Smooth muscle cell (in vitro differentiated cells): ENCODE results near the gene IL17RC. TPM values are rescaled to one million over a fixed set of nuclear protein-coding genes. Genes with fewer than 3 reads are reported as not detected.
A peak's percentile ranks its signal among the peaks of the same experiment; 100 is the strongest.

ENCODE experiments used
- DNase-seq: peaks from one replicate; lab custom pipeline; 2025; ENCODE audit not compliant: unreplicated experiment; lab: John Stamatoyannopoulos, UW
- H2AFZ ChIP-seq: fragments of 200-600 bp; sonication (generic); 2 replicates; pipeline ENCODE4 v1.6.0; 2016; ENCODE audit warnings: antibody characterized with exemption, low read depth, mild to moderate bottlenecking
- H3F3A ChIP-seq: fragments of 200-600 bp; sonication (generic); 2 replicates; pipeline ENCODE4 v1.6.0; 2017; ENCODE audit warnings: antibody characterized with exemption, low read depth
- H3K27ac ChIP-seq: fragments of 200-600 bp; sonication (generic); 2 replicates; pipeline ENCODE4 v1.5.1; 2016; ENCODE audit warnings: low read depth, mild to moderate bottlenecking
- H3K27me3 ChIP-seq: fragments of 200-600 bp; sonication (generic); 2 replicates; pipeline ENCODE4 v1.6.1; 2016; ENCODE audit warnings: low read depth, mild to moderate bottlenecking
- H3K36me3 ChIP-seq: fragments of 200-600 bp; sonication (generic); 2 replicates; pipeline ENCODE4 v1.5.1; 2016; ENCODE audit warnings: low read depth
- H3K4me1 ChIP-seq: fragments of 200-600 bp; sonication (generic); 2 replicates; pipeline ENCODE4 v1.5.1; 2016; ENCODE audit warnings: low read depth
- H3K4me2 ChIP-seq: fragments of 200-600 bp; sonication (generic); 2 replicates; pipeline ENCODE4 v1.6.0; 2016; ENCODE audit warnings: mild to moderate bottlenecking
- H3K4me3 ChIP-seq: fragments of 200-600 bp; sonication (generic); 2 replicates; pipeline ENCODE4 v1.5.1; 2016; ENCODE audit warnings: mild to moderate bottlenecking
- H3K79me2 ChIP-seq: fragments of 200-600 bp; sonication (generic); 2 replicates; pipeline ENCODE4 v1.6.0; 2016; ENCODE audit warnings: low read depth, mild to moderate bottlenecking
- H3K9ac ChIP-seq: fragments of 200-600 bp; sonication (generic); 2 replicates; pipeline ENCODE4 v1.6.0; 2016; ENCODE audit warnings: low read depth
- H3K9me3 ChIP-seq: fragments of 200-600 bp; sonication (generic); replicated peaks from 2 replicates; pipeline ENCODE4 v1.5.1; 2016; ENCODE audit warnings: low read depth
- H4K20me1 ChIP-seq: fragments of 200-600 bp; sonication (generic); 2 replicates; pipeline ENCODE4 v1.6.0; 2016; ENCODE audit warnings: low read depth
- CTCF ChIP-seq: fragments of 200-600 bp; sonication (generic); IDR thresholded peaks from 2 replicates; pipeline ENCODE4 v1.5.1; 2017; ENCODE audit warnings: borderline replicate concordance, mild to moderate bottlenecking, antibody characterized with exemption; ENCODE audit not compliant: insufficient read depth, poor library complexity, severe bottlenecking
- WGBS: methylation state at CpG from one replicate; pipeline ENCODE4 v1.1.7; 2016; ENCODE audit warnings: low lambda C conversion rate; 5-methylcytosine and 5-hydroxymethylcytosine counted together
- polyA plus RNA-seq: library from polyadenylated mRNA; unstranded; fragments of >200 nt; fragmentation: Nextera tagmentation; extraction: Ambion mirVana; gene quantifications from 2 replicates; pipeline ENCODE4 v1.2.1, GENCODE V29; 2016
- total RNA-seq: library from RNA; depleted of rRNA; stranded (reverse); fragments of >200 nt; gene quantifications from 2 replicates; pipeline ENCODE4 v1.2.3, GENCODE V29; 2014

IL17RC gene
- total and polyA plus RNA-seq, 2 experiments from 2014 or later = 36.7 to 37.3 TPM

GRCh38 chr3:9942164-9942563 lies 25.3 kb downstream of the IL17RC start:
- WGBS = 84% methylated on average over 4 of the region's 4 CpGs
- Histone ChIP-seq H3K4me2 (no peak overlapping the region), H3K4me3 (no peak overlapping the region), H3K4me1 (no peaks in the 10 kb centered on the region), H3K9ac (no peak overlapping the region), H2AFZ (no peak overlapping the region), H3K9me3 (no peaks in the 10 kb centered on the region), H3K27me3 (no peaks in the 10 kb centered on the region), H3K36me3 (no peaks in the 10 kb centered on the region), H3K27ac (no peak overlapping the region), H4K20me1 (no peaks in the 10 kb centered on the region), H3F3A (peaks cover 12% of the 10 kb centered on the region), H3K79me2 (no peaks in the 10 kb centered on the region)
- DNase-seq = no peak
- TF ChIP-seq CTCF = no peak

- no peaks in the 10 kb centered on the region for H4K20me1 ChIP-seq
- H3K9me3 ChIP-seq = no peaks in the 10 kb centered on the region
- H3K4me3 ChIP-seq = no peak overlapping the region
- H3K9ac ChIP-seq = no peak overlapping the region
- 92% methylated on average over 11 of the region's 11 CpGs for WGBS
- H3K79me2 ChIP-seq = no peaks in the 10 kb centered on the region
- no peak overlapping the region for H3K4me2 ChIP-seq
- no peak for TF ChIP-seq CTCF
- H3K27me3 ChIP-seq = no peaks in the 10 kb centered on the region
- no peaks in the 10 kb centered on the region for H3K36me3 ChIP-seq
- no peak overlapping the region for H2AFZ ChIP-seq
- peaks cover 6% of the 10 kb centered on the region for H3K4me1 ChIP-seq
- H3K27ac ChIP-seq = no peak overlapping the region
- no peak for DNase-seq
- H3F3A ChIP-seq = peaks cover 12% of the 10 kb centered on the region
These were observed 26.2 kb downstream of the IL17RC start for GRCh38 chr3:9942934-9943690.

- no peak overlapping the region for H3K9ac ChIP-seq
- H3K4me3 ChIP-seq = no peak overlapping the region
- no peak overlapping the region for H3K27ac ChIP-seq
- 97% methylated on average over 11 of the region's 11 CpGs for WGBS
- no peaks in the 10 kb centered on the region for H3K36me3 ChIP-seq
- peaks cover 12% of the 10 kb centered on the region for H3F3A ChIP-seq
- no peaks in the 10 kb centered on the region for H3K79me2 ChIP-seq
- TF ChIP-seq CTCF = no peak
- peaks cover 6% of the 10 kb centered on the region for H3K4me1 ChIP-seq
- H3K27me3 ChIP-seq = no peaks in the 10 kb centered on the region
- no peak overlapping the region for H2AFZ ChIP-seq
- no peak overlapping the region for H3K4me2 ChIP-seq
- H3K9me3 ChIP-seq = no peaks in the 10 kb centered on the region
- no peak for DNase-seq
- no peaks in the 10 kb centered on the region for H4K20me1 ChIP-seq
These were observed 27.4 kb downstream of the IL17RC start for GRCh38 chr3:9944271-9944670.

GRCh38 chr3:9945358-9945757 lies 28.5 kb downstream of the IL17RC start:
- DNase-seq = no peak
- no peak overlapping the region for H3K27ac ChIP-seq
- H3K9me3 ChIP-seq = no peaks in the 10 kb centered on the region
- no peak overlapping the region for H2AFZ ChIP-seq
- no peaks in the 10 kb centered on the region for H3K79me2 ChIP-seq
- H3K4me3 ChIP-seq = no peak overlapping the region
- no peaks in the 10 kb centered on the region for H4K20me1 ChIP-seq
- no peaks in the 10 kb centered on the region for H3K36me3 ChIP-seq
- H3F3A ChIP-seq = peaks cover 12% of the 10 kb centered on the region
- no peak overlapping the region for H3K9ac ChIP-seq
- H3K27me3 ChIP-seq = no peaks in the 10 kb centered on the region
- H3K4me1 ChIP-seq = peaks cover 6% of the 10 kb centered on the region
- 95% methylated on average over 10 of the region's 10 CpGs for WGBS
- H3K4me2 ChIP-seq = peak overlapping the region; percentile 97
- no peak for TF ChIP-seq CTCF
